Embryonic facial prominence (tissue), 1 donor: ENCODE data around the gene ASCC2.
"Not testable (repeated sequence)": the region's sequence is repeated elsewhere in the genome, so short reads cannot be mapped to it uniquely, and the experiment has no call there.

Source experiments
- DNase-seq: peaks from one replicate; pipeline ENCODE4 v3.0.0-alpha.2; 2016; ENCODE audit errors: extremely low spot score

The ASCC2 gene, protein sequence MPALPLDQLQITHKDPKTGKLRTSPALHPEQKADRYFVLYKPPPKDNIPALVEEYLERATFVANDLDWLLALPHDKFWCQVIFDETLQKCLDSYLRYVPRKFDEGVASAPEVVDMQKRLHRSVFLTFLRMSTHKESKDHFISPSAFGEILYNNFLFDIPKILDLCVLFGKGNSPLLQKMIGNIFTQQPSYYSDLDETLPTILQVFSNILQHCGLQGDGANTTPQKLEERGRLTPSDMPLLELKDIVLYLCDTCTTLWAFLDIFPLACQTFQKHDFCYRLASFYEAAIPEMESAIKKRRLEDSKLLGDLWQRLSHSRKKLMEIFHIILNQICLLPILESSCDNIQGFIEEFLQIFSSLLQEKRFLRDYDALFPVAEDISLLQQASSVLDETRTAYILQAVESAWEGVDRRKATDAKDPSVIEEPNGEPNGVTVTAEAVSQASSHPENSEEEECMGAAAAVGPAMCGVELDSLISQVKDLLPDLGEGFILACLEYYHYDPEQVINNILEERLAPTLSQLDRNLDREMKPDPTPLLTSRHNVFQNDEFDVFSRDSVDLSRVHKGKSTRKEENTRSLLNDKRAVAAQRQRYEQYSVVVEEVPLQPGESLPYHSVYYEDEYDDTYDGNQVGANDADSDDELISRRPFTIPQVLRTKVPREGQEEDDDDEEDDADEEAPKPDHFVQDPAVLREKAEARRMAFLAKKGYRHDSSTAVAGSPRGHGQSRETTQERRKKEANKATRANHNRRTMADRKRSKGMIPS

DNA sequence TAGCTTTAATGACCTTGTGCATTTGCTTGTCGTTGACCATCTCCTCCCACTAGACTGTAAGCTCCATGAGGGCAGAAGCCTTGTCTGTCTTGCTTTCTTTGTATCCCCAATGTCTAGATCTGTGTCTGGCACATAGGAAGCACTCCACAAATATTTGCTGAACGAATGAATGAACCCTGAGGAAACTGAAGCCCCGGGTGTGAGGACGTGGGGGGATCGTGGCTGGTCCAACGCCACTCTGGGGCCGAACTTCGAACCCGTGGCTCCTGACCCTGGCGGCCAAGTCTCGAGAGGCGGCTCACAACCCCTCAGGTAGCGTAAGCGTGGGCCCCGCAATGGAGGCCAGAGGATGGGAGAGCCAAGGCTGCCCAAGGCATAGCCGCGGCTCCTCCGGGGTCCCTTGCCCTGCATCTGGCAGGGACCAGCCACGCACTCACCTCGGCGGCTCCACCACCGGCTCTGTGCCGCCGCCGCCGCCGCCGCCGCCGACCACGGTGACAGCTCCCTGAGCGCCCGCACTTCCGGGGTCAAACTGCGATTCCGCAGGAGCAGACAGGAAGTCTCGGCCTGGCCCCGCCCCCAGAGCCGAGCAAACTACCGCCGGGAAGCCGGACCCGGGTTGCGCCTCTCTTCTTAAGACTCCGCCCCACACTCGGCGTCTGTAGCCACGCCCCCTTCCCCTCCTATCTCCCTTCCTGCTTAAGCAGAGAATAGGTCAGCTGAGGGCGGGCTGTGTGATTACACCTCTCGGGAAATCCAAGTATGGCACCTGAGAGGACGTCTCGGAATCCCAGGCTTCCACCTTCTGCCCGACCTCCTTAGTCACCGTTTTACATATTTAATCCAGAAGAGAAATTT, at the start of gene ASCC2:
Gene ASCC2 (minus strand): TSS at position 534 of the 858 bp plus-strand sequence. CDS start 5,949 bp downstream, outside the sequence.
- peak; percentile 95 for DNase-seq

DNA sequence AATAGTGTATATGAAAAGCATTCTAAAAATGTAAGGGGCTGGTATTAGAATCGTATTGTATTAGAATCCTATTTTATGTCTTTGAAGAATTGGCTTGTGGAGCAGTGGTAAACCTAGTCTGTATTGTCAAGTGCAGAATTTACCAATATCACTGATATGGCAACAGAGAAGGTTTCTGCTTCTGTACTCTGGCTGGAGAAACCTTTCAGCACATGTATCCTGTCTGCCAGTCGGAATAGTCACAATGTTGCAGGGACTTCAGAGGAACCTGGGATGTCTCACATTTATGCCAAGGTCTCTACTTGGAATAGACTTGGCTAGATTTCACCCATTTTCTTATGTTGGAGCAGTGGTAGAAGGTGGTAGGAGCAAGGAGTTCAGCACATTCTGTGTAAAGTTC, 49.3 kb upstream of the ASCC2 start:
- DNase-seq: no peak

- no peak for DNase-seq
Observed at GRCh38 chr22:29886596-29886995, 48.5 kb upstream of the ASCC2 start.

- DNase-seq: no peak
Observed at GRCh38 chr22:29885610-29886009, 47.5 kb upstream of the ASCC2 start.

DNA sequence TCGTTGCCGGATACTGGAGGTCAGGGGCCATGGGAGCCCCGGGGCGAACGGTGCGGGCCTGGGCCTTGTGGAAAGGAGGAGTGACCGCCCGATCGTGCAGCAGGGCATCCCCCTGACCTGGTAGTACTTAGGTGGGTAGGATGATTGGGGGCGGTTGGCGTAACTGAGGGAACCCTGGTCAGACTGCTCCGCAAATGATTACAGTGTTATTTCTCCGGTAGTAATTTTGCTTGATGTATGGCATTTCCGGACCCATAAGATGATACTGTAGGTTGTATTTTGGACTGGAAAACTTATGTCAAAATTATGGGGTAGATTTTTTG, 45.7 kb upstream of the ASCC2 start:
- no peak for DNase-seq

GRCh38 chr22:29883045-29883774, 45.1 kb upstream of the ASCC2 start, which contains the start of gene MTMR3:
MTMR3 (plus strand) TSS chr22:29883174; CDS start chr22:29971060, 87,886 bp downstream.
- peak; percentile 71 for DNase-seq

DNA sequence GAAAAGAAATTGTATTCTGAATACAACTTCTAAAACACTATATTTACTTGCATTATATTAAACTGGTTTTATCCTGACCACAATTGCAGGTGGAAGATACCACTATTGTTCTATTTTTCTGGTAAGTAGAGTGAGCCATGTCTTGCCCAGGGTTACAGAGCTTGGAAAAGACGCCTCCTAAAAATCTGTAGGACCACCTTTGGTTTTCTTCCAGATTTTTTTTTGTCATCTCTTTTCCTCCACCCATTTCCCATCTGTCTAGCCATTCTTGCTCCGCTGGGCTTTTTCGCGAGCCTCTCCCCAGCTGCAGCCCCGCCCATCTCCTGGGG, 44.6 kb upstream of the ASCC2 start:
- DNase-seq: no peak

- no peak for DNase-seq
Observed at GRCh38 chr22:29879753-29880152, 41.7 kb upstream of the ASCC2 start.

DNA sequence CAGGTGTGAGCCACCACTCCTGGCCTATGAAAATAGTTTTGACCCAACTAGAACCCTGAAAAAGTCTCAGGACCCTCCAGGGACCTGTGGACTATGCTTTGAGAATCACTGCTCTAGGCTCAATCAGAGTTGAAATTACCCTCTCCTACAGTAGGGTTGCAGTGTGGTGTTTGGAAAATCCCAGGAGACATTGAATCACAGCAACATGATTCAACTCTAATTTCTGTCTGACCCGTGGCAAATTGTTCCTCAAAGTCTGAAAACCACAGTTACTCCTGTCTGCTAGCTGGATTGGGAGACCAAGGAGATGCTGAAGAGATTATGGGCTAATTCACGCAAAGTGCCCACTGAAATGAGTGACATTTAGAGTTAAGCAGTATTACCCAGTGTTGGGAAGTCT, 39.5 kb upstream of the ASCC2 start:
- no peak for DNase-seq

DNA sequence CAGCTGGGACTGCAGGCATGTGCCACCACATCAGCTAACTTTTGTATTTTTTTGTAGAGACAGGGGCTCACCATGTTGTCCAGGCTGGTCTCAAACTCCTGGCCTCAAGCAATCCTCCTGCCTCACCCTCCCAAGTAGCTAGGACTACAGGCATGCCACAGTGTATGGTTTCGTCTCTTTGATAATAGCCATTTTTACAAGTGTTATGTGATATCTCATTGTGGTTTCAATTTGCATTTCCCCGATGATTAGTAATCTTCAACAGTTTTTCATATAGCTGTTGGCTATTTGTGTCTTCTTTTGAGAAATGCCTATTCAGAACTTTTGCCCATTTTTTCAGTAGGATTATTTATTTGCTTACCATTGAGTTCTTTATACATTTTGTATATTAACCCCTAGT, 35.9 kb upstream of the ASCC2 start:
- no peak for DNase-seq

DNA sequence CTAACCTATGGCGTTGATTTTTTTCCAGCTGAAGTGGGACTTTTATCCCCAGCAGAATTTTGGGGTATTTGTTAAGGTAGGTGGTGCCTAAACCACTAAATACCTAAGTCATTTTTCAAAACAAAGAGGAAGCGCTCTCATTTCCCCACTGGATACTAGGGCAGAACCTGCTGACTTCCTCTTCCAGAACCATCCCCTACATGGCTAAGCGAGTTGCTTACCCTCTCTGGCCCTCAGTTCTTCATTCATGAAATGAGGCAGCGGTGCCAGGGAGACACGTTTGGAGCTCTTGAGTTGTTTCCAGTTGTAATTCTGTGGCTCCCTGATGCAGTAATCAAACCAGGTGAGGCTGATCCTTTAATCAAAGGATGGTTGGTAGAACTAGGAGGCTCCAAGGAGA, 34.9 kb upstream of the ASCC2 start:
- no peak for DNase-seq

- DNase-seq: no peak
Observed at GRCh38 chr22:29872144-29872893, 34.2 kb upstream of the ASCC2 start.

GRCh38 chr22:29871684-29872083, 33.6 kb upstream of the ASCC2 start:
- DNase-seq: no peak

GRCh38 chr22:29870574-29870973, 32.5 kb upstream of the ASCC2 start:
- no peak for DNase-seq

- no peak for DNase-seq
Observed at GRCh38 chr22:29867851-29868250, 29.8 kb upstream of the ASCC2 start.

- no peak for DNase-seq
Observed at GRCh38 chr22:29867260-29867659, 29.2 kb upstream of the ASCC2 start.

DNA sequence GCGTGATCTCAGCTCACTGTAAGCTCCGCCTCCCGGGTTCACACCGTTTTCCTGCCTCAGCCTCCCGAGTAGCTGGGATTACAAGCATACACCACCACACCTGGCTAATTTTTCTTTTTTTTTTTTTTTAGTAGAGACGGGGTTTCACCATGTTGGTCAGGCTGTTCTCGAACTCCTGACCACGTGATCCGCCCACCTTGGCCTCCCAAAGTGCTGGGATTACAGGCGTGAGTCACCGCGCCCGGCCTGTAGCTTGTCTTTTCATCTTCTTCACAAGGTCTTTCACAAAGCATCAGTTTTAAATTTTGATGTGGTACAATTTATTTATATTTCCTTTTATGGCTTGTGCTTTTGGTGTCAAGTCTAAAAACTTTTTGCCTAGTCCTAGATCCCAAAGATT, 27.5 kb upstream of the ASCC2 start:
- DNase-seq: not testable (repeated sequence)

- no peak for DNase-seq
Observed at GRCh38 chr22:29861672-29862297, 23.7 kb upstream of the ASCC2 start.

GRCh38 chr22:29860006-29860766, 22.1 kb upstream of the ASCC2 start:
- no peak for DNase-seq

- DNase-seq: not testable (repeated sequence)
Observed at GRCh38 chr22:29859030-29859429, 21.0 kb upstream of the ASCC2 start.
